ENCODE results near the gene DND1.

DNA sequence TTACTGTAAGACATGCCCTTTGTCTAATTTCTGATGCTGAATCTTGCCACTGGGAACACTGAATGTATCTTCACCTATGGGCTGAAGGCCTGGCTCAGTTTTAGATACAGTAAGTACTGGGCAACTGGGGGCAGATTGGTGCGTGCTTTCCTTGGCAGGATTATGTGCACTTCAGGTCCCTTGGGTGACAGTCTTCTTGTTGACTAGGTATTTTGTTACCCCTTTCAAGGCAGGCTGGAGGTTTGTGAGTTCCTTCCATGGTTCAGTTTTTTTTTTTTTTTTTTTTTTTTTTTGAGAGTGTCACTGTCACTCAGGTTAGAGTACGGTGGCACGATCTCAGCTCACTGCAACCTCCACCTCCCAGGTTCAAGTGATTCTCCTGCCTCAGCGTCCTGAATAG is 34.4 kb upstream of the DND1 start:
- TF ChIP-seq, protein P1, sequence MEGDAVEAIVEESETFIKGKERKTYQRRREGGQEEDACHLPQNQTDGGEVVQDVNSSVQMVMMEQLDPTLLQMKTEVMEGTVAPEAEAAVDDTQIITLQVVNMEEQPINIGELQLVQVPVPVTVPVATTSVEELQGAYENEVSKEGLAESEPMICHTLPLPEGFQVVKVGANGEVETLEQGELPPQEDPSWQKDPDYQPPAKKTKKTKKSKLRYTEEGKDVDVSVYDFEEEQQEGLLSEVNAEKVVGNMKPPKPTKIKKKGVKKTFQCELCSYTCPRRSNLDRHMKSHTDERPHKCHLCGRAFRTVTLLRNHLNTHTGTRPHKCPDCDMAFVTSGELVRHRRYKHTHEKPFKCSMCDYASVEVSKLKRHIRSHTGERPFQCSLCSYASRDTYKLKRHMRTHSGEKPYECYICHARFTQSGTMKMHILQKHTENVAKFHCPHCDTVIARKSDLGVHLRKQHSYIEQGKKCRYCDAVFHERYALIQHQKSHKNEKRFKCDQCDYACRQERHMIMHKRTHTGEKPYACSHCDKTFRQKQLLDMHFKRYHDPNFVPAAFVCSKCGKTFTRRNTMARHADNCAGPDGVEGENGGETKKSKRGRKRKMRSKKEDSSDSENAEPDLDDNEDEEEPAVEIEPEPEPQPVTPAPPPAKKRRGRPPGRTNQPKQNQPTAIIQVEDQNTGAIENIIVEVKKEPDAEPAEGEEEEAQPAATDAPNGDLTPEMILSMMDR (IDR thresholded peaks at IDR 0.05) = no peak
- no peak for TF ChIP-seq POLR2AphosphoS5 (IDR thresholded peaks at IDR 0.05)
